Measurements from ENCODE around the gene MISP3.
A peak's percentile ranks its signal among the peaks of the same experiment; 100 is the strongest.

MISP3 gene

GRCh38 chr19:14110650-14111049, 38.1 kb downstream of the MISP3 start:
- Histone ChIP-seq H2AFZ (ENCODE audit: low read depth, low read length) (no peak overlapping the region), H3K4me3 (ENCODE audit: low read length) (no peak overlapping the region), H4K20me1 (ENCODE audit: insufficient read depth, low read length) (no peaks in the 10 kb centered on the region), H3K36me3 (replicated peaks; ENCODE audit: low read depth, low read length) (no peaks in the 10 kb centered on the region), H3K4me1 (ENCODE audit: low read length) (peaks cover 16% of the 10 kb centered on the region), H3K9ac (ENCODE audit: low read length) (no peak overlapping the region), H3K4me2 (ENCODE audit: low read length) (no peak overlapping the region), H3K79me2 (ENCODE audit: low read length) (peaks cover 10% of the 10 kb centered on the region; the same call in 1 of the 2 replicates), H3K9me3 (ENCODE audit: insufficient read depth, low read length) (no peaks in the 10 kb centered on the region), H3K27ac (ENCODE audit: low read length) (no peak overlapping the region), H3K27me3 (ENCODE audit: low read depth, low read length) (no peaks in the 10 kb centered on the region)
- no peak for TF ChIP-seq EZH2phosphoT487 (IDR thresholded peaks at IDR 0.05; ENCODE audit: low read depth)
- TF ChIP-seq CTCF (IDR thresholded peaks at IDR 0.05; ENCODE audit: low read depth, low read length), result no peak

GRCh38 chr19:14111486-14111885, 38.9 kb downstream of the MISP3 start:
- H3K4me2 ChIP-seq (ENCODE audit: low read length), result no peak overlapping the region
- peaks cover 21% of the 10 kb centered on the region for H3K4me1 ChIP-seq (ENCODE audit: low read length)
- no peak overlapping the region for H2AFZ ChIP-seq (ENCODE audit: low read depth, low read length)
- no peaks in the 10 kb centered on the region for H4K20me1 ChIP-seq (ENCODE audit: insufficient read depth, low read length)
- H3K4me3 ChIP-seq (ENCODE audit: low read length), result no peak overlapping the region
- H3K79me2 ChIP-seq (ENCODE audit: low read length), result peaks cover 10% of the 10 kb centered on the region; the same call in 1 of the 2 replicates
- TF ChIP-seq CTCF (IDR thresholded peaks at IDR 0.05; ENCODE audit: low read depth, low read length) (no peak), EZH2phosphoT487 (IDR thresholded peaks at IDR 0.05; ENCODE audit: low read depth) (no peak)
- no peaks in the 10 kb centered on the region for H3K9me3 ChIP-seq (ENCODE audit: insufficient read depth, low read length)
- H3K27me3 ChIP-seq (ENCODE audit: low read depth, low read length), result no peaks in the 10 kb centered on the region
- no peak overlapping the region for H3K27ac ChIP-seq (ENCODE audit: low read length)
- no peaks in the 10 kb centered on the region for H3K36me3 ChIP-seq (replicated peaks; ENCODE audit: low read depth, low read length)
- H3K9ac ChIP-seq (ENCODE audit: low read length), result no peak overlapping the region

- H3K4me2 ChIP-seq (ENCODE audit: low read length), result peak overlapping the region; percentile 87; the same call in 1 of the 2 replicates
Measured at GRCh38 chr19:14112051-14112808, 39.6 kb downstream of the MISP3 start.

More at GRCh38 chr19:14112051-14112808, 39.6 kb downstream of the MISP3 start:
- Histone ChIP-seq H3K4me3 (ENCODE audit: low read length) (no peak overlapping the region), H2AFZ (ENCODE audit: low read depth, low read length) (no peak overlapping the region), H3K4me1 (ENCODE audit: low read length) (peaks cover 27% of the 10 kb centered on the region), H3K79me2 (ENCODE audit: low read length) (peaks cover 10% of the 10 kb centered on the region), H4K20me1 (ENCODE audit: insufficient read depth, low read length) (no peaks in the 10 kb centered on the region), H3K36me3 (replicated peaks; ENCODE audit: low read depth, low read length) (no peaks in the 10 kb centered on the region), H3K27ac (ENCODE audit: low read length) (no peak overlapping the region), H3K9ac (ENCODE audit: low read length) (no peak overlapping the region), H3K27me3 (ENCODE audit: low read depth, low read length) (no peaks in the 10 kb centered on the region), H3K9me3 (ENCODE audit: insufficient read depth, low read length) (no peaks in the 10 kb centered on the region)
- no peak for TF ChIP-seq EZH2phosphoT487 (IDR thresholded peaks at IDR 0.05; ENCODE audit: low read depth)
- no peak for TF ChIP-seq CTCF (IDR thresholded peaks at IDR 0.05; ENCODE audit: low read depth, low read length)

Measured in OCI-LY3 (cell line).